Liver (tissue), 9 donors: ENCODE results near the gene USH1G. TPM values are rescaled to one million over a fixed set of nuclear protein-coding genes. Genes with fewer than 3 reads are reported as not detected.
"Not testable (repeated sequence)": the region's sequence is repeated elsewhere in the genome, so short reads cannot be mapped to it uniquely, and the experiment has no call there.

Experiments used
- DNase-seq: peaks from one replicate; pipeline ENCODE4 v3.0.0-alpha.2; 2017; ENCODE audit warnings: low spot score
- H3K27ac ChIP-seq, 2 donors: one replicate each; pipeline ENCODE4 v1.7.0; 2013; ENCODE audit warnings: inconsistent platforms in 2 of 2, low read length in 2 of 2, control low read depth in 1 of 2, low read depth in 1 of 2, mild to moderate bottlenecking in 1 of 2
- H3K27me3 ChIP-seq, 4 donors: one replicate each; pipeline versions ENCODE4 v1.6.1 to v1.7.0; 2013; ENCODE audit warnings: low read length in 3 of 4, inconsistent platforms in 1 of 4, mild to moderate bottlenecking in 1 of 4, moderate library complexity in 1 of 4; ENCODE audit not compliant: control insufficient read depth in 4 of 4, insufficient read depth in 4 of 4
- H3K36me3 ChIP-seq, 4 donors: one replicate each; pipeline versions ENCODE4 v1.6.1 to v1.7.0; 2013; ENCODE audit warnings: low read length in 3 of 4, mild to moderate bottlenecking in 3 of 4, low read depth in 1 of 4, moderate library complexity in 1 of 4; ENCODE audit not compliant: control insufficient read depth in 4 of 4, insufficient read depth in 3 of 4
- H3K4me1 ChIP-seq, 4 donors: one replicate each; pipeline versions ENCODE4 v1.6.1 to v1.7.0; 2013; ENCODE audit warnings: low read length in 3 of 4, mild to moderate bottlenecking in 3 of 4, moderate library complexity in 1 of 4; ENCODE audit not compliant: control insufficient read depth in 4 of 4, insufficient read depth in 4 of 4
- H3K4me3 ChIP-seq, 3 donors: one replicate each; pipeline versions ENCODE4 v1.6.1 to v1.7.0; 2013; ENCODE audit warnings: low read length in 3 of 3, control low read depth in 1 of 3, low read depth in 1 of 3, mild to moderate bottlenecking in 1 of 3
- H3K9ac ChIP-seq, 2 donors: one replicate each; pipeline ENCODE4 v1.7.0; 2013; ENCODE audit warnings: low read length in 2 of 2, mild to moderate bottlenecking in 2 of 2, moderate library complexity in 2 of 2, control low read depth in 1 of 2, low read depth in 1 of 2
- H3K9me3 ChIP-seq, 4 donors: one replicate each; pipeline versions ENCODE4 v1.6.1 to v1.7.0; 2013; ENCODE audit warnings: low read length in 3 of 4; ENCODE audit not compliant: control insufficient read depth in 4 of 4
- ATF3 ChIP-seq: IDR thresholded peaks from 2 replicates; pipeline ENCODE4 v1.6.1; 2016; ENCODE audit warnings: antibody characterized with exemption
- EGR1 ChIP-seq, 2 donors: IDR thresholded peaks; 2 replicates each; pipeline ENCODE4 v1.6.1; 2016 to 2018; ENCODE audit warnings: antibody characterized with exemption in 2 of 2, low read depth in 2 of 2
- FOXA2 ChIP-seq: IDR thresholded peaks from 2 replicates; pipeline ENCODE4 v1.6.1; 2016; ENCODE audit warnings: antibody characterized with exemption
- GABPA ChIP-seq, 2 donors: IDR thresholded peaks in 1 of 2; conservative IDR thresholded peaks in 1 of 2; 2 replicates each; pipeline ENCODE4 v1.6.1; 2016; ENCODE audit warnings: antibody characterized with exemption in 2 of 2, mild to moderate bottlenecking in 1 of 2, moderate library complexity in 1 of 2
- HNF4A ChIP-seq, 2 donors: conservative IDR thresholded peaks; 2 replicates each; pipeline ENCODE4 v1.6.1; 2016; ENCODE audit warnings: antibody characterized with exemption in 2 of 2, mild to moderate bottlenecking in 2 of 2
- HNF4G ChIP-seq: IDR thresholded peaks from 2 replicates; pipeline ENCODE4 v1.6.1; 2016; ENCODE audit warnings: antibody characterized with exemption
- JUND ChIP-seq, 2 donors: IDR thresholded peaks; 2 replicates each; pipeline ENCODE4 v1.6.1; 2016; ENCODE audit warnings: antibody characterized with exemption in 2 of 2
- MAX ChIP-seq: IDR thresholded peaks from 2 replicates; pipeline ENCODE4 v1.6.1; 2016; ENCODE audit warnings: antibody characterized with exemption
- NR2F2 ChIP-seq: IDR thresholded peaks from 2 replicates; pipeline ENCODE4 v1.6.1; 2016; ENCODE audit warnings: antibody characterized with exemption
- RAD21 ChIP-seq, 2 donors: IDR thresholded peaks; 2 replicates each; pipeline ENCODE4 v1.6.1; 2016; ENCODE audit warnings: antibody characterized with exemption in 2 of 2, mild to moderate bottlenecking in 2 of 2
- RXRA ChIP-seq, 2 donors: IDR thresholded peaks; 2 replicates each; pipeline ENCODE4 v1.6.1; 2017 to 2018; ENCODE audit warnings: antibody characterized with exemption in 2 of 2, mild to moderate bottlenecking in 1 of 2
- TAF1 ChIP-seq: conservative IDR thresholded peaks from 2 replicates; pipeline ENCODE4 v1.6.1; 2016; ENCODE audit warnings: antibody characterized with exemption, mild to moderate bottlenecking
- YY1 ChIP-seq: IDR thresholded peaks from 2 replicates; pipeline ENCODE4 v1.6.1; 2016; ENCODE audit warnings: antibody characterized with exemption, mild to moderate bottlenecking
- WGBS: extraction: QIAGEN DNeasy Blood & Tissue Kit; methylation state at CpG from one replicate; pipeline ENCODE4 v1.1.7; 2013; 5-methylcytosine and 5-hydroxymethylcytosine counted together
- polyA plus RNA-seq, 2 donors: library from polyadenylated mRNA; stranded (reverse) in 1 of 2; unstranded in 1 of 2; fragments of 200-250 nt in 1 of 2; fragments of >200 nt in 1 of 2; fragmentation: Nextera tagmentation in 1 of 2; extraction: Ambion mirVana in 1 of 2; gene quantifications; one replicate each; pipeline versions ENCODE4 v1.2.1 to v1.2.3, GENCODE V29; 2013 to 2015
- total RNA-seq, 2 donors: library from RNA; depleted of rRNA; stranded (reverse); fragments of >200 nt; gene quantifications; one replicate each; pipeline ENCODE4 v1.2.3, GENCODE V29; 2014
- TF ChIP-seq, protein P1 (sequence below): IDR thresholded peaks from 2 replicates; pipeline ENCODE4 v1.6.1; 2016; ENCODE audit warnings: antibody characterized with exemption
- donor health status: healthy.
- donor health status: healthy.
- donor health status: healthy.
- donor health status: healthy.
- donor health status: healthy.

USH1G gene
- total and polyA plus RNA-seq, 4 donors, result under 0.01 TPM; not detected in 3

DNA sequence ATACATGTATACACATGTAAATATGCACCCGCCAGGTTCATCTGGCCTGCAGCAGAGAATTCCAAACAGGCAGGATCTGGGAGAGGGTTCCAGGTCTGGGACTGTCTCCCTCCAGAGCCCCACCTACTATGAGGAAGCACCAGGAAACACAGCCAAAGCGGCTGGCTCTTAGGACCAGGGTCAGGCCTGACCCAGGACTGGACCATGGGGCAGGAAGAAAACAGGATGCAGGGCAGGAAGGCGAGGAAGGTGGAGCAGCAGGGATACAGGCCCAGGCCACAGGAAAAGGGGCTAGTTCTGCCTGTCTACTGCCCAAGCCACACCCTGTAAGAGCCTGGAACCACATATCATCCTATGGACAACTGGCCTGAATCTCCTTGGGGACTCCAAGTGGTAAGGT lies 47.3 kb upstream of the USH1G start:
- Histone ChIP-seq H3K4me3 (no peak overlapping the region), H3K9ac (no peak overlapping the region)

DNA sequence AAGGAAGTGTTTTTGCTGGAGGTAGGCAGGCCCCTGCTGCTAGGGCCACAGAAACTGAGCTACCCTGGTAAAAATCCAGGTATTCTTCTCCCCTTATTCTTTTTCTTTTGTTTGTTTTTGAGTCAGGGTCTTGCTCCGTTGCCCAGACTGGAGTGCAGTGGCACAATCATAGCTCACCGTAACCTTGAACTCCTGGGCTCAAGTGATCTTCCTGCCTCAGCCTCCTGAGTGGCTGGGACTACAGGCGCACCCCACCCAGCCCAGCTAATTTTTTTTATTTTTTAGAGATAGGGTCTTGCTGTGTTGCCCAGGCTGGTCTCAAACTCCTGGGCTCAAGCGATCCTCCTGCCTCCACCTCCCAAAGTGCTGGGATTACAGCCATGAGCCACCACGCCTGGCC lies 46.4 kb upstream of the USH1G start:
- H3K4me3 ChIP-seq, H3K9ac ChIP-seq, H3K9me3 ChIP-seq, H3K36me3 ChIP-seq, H3K27ac ChIP-seq, DNase-seq, H3K27me3 ChIP-seq: not testable (repeated sequence)
- peaks cover 4 to 12% (median 5%) of the 10 kb centered on the region in 4 donors for H3K4me1 ChIP-seq
- 81% methylated on average over 5 of the region's 5 CpGs for WGBS

More for the DNA sequence above, 47.3 kb upstream of the USH1G start:
- TF ChIP-seq ATF3 (no peak), HNF4G (no peak), FOXA2 (no peak), NR2F2 (peak; percentile 71)
- 80% methylated on average over 3 of the region's 3 CpGs for WGBS
- no peak for DNase-seq
- no peak overlapping the region for H3K27ac ChIP-seq
- H3K9me3 ChIP-seq, result no peaks in the 10 kb centered on the region
- no peaks in the 10 kb centered on the region for H3K36me3 ChIP-seq
- peaks cover 4 to 12% (median 5%) of the 10 kb centered on the region in 4 donors for H3K4me1 ChIP-seq
- H3K27me3 ChIP-seq, result peaks cover 0 to 3% (median 0%) of the 10 kb centered on the region in 4 donors

- H3K27ac ChIP-seq, result no peak overlapping the region
Measured at GRCh38 chr17:74968361-74968780, 45.3 kb upstream of the USH1G start.

GRCh38 chr17:74964988-74965622 lies 42.0 kb upstream of the USH1G start:
- no peak overlapping the region for H3K9ac ChIP-seq
- H3K36me3 ChIP-seq, result no peaks in the 10 kb centered on the region
- peaks cover 0 to 3% (median 1%) of the 10 kb centered on the region in 4 donors for H3K4me1 ChIP-seq
- no peak overlapping the region for H3K4me3 ChIP-seq
- no peak for DNase-seq
- TF ChIP-seq RXRA (IDR thresholded peaks at IDR 0.05) (no peak), RAD21 (IDR thresholded peaks at IDR 0.05) (no peak), TAF1 (no peak), ATF3 (no peak), EGR1 (IDR thresholded peaks at IDR 0.05; ENCODE audit: low read depth in 2 of 2) (no peak), YY1 (no peak), MAX (no peak), GABPA (IDR thresholded peaks at IDR 0.05 in 1 of 2, conservative IDR thresholded peaks at IDR 0.05 in 1 of 2) (no peak), JUND (IDR thresholded peaks at IDR 0.05) (no peak), HNF4A (conservative IDR thresholded peaks at IDR 0.05) (no peak), FOXA2 (no peak)
- TF ChIP-seq, protein P1, sequence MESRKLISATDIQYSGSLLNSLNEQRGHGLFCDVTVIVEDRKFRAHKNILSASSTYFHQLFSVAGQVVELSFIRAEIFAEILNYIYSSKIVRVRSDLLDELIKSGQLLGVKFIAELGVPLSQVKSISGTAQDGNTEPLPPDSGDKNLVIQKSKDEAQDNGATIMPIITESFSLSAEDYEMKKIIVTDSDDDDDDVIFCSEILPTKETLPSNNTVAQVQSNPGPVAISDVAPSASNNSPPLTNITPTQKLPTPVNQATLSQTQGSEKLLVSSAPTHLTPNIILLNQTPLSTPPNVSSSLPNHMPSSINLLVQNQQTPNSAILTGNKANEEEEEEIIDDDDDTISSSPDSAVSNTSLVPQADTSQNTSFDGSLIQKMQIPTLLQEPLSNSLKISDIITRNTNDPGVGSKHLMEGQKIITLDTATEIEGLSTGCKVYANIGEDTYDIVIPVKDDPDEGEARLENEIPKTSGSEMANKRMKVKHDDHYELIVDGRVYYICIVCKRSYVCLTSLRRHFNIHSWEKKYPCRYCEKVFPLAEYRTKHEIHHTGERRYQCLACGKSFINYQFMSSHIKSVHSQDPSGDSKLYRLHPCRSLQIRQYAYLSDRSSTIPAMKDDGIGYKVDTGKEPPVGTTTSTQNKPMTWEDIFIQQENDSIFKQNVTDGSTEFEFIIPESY, result no peak
- H3K9me3 ChIP-seq, result no peaks in the 10 kb centered on the region
- no peaks in the 10 kb centered on the region for H3K27me3 ChIP-seq
- 87% methylated on average over 14 of the region's 14 CpGs for WGBS
- H3K27ac ChIP-seq, result no peak overlapping the region

More at GRCh38 chr17:74968361-74968780, 45.3 kb upstream of the USH1G start:
- Histone ChIP-seq H3K4me3 (no peak overlapping the region), H3K4me1 (peaks cover 4 to 12% (median 5%) of the 10 kb centered on the region in 4 donors), H3K9ac (no peak overlapping the region), H3K36me3 (no peaks in the 10 kb centered on the region), H3K9me3 (no peaks in the 10 kb centered on the region), H3K27me3 (peaks cover 0 to 3% (median 0%) of the 10 kb centered on the region in 4 donors)
- 77% methylated on average over 5 of the region's 5 CpGs for WGBS
- no peak for TF ChIP-seq EGR1 (IDR thresholded peaks at IDR 0.05; ENCODE audit: low read depth in 2 of 2)
- TF ChIP-seq HNF4G, result no peak
- no peak for TF ChIP-seq FOXA2
- no peak for DNase-seq
